ENCODE data around the gene GABBR2.

The GABBR2 gene

GRCh38 chr9:98567540-98568233, 141.0 kb downstream of the GABBR2 start:
- DNase-seq, result no peak

GRCh38 chr9:98565152-98566135, 143.3 kb downstream of the GABBR2 start:
- no peak for DNase-seq

- no peak for DNase-seq
These were observed 144.0 kb downstream of the GABBR2 start for GRCh38 chr9:98564714-98565113.

GRCh38 chr9:98563988-98564387, 144.7 kb downstream of the GABBR2 start:
- no peak for DNase-seq

- no peak for DNase-seq
These were observed 145.4 kb downstream of the GABBR2 start for GRCh38 chr9:98563212-98563907.

GRCh38 chr9:98559561-98559960, 149.2 kb downstream of the GABBR2 start:
- DNase-seq, result no peak

DNA sequence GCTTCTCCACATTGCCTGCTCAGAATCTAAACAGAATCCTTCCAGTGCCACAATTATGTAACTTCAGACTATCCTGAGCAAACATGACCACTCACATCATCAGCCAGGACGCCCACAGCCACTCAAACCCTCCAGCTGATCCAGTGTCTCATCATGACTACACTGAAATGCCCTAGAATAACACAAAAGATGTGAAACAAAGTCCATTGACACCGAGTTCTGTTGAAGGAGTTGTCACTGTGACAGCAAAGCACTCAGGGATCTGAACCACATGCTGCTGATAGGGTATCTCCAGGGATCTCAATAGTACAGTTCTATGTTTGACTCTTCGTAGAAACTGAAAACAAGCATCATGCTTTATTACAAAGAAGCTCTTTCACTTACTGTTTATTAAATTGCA, 150.2 kb downstream of the GABBR2 start:
- no peak for DNase-seq

DNA sequence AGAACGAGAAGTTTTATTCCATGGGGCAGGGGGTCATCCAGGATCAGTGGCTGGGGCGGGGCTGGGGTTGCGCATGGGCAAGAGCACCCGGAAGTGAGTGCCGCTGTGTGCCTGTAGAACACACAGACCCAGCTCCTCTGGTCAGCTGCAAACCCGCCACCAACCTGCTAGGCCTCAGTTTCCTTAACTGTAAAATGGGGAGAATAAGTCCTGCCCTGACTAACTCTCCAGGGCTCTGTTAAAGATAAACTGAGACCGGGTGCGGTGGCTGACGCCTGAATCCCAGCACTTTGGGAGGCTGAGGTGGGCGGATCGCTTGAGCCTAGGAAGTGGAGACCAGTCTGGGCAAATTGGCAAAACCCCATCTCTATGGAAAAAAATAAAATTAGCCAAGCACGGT, 152.2 kb downstream of the GABBR2 start:
- DNase-seq, result no peak

- DNase-seq, result no peak
These were observed 152.9 kb downstream of the GABBR2 start for GRCh38 chr9:98555651-98556465.

DNA sequence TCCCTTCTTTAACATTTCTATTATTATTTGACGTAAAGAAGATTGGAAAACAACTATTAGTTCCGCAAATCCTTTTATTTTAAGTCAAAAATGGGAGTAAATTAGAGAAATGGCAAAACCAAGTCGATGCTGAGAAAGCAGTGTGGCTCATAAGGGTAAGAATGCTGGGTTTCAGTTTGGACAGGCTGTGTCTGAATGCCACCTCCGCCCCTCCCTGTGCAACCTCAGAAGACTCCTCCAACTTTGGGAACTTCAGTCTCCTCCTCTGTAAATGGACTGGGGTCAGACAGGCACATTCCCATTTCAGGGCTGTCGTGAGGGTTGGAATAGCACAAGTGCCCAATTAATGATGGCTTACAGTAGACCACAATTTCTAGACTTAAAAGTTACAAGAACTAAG, 154.0 kb downstream of the GABBR2 start:
- DNase-seq, result no peak

DNA sequence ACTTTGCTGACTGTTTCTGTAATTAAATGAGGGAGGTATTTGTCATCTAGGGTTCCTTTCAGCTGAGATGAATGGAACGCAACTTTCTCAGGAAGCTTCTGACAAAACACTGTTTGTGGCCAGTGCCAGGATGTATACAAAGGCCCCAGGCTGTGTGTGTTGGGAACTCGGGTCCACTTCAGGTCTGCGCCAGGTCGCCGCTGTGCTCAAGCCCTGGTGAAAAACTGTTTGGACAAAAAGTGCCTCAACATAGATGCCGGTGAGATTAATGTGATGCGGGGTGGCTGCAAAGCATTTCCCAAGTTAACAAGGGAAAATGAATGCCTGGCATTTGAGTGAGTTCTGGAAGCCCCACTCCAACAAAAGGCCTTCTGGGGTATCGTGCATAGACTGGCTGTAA, 156.4 kb downstream of the GABBR2 start:
- no peak for DNase-seq

DNA sequence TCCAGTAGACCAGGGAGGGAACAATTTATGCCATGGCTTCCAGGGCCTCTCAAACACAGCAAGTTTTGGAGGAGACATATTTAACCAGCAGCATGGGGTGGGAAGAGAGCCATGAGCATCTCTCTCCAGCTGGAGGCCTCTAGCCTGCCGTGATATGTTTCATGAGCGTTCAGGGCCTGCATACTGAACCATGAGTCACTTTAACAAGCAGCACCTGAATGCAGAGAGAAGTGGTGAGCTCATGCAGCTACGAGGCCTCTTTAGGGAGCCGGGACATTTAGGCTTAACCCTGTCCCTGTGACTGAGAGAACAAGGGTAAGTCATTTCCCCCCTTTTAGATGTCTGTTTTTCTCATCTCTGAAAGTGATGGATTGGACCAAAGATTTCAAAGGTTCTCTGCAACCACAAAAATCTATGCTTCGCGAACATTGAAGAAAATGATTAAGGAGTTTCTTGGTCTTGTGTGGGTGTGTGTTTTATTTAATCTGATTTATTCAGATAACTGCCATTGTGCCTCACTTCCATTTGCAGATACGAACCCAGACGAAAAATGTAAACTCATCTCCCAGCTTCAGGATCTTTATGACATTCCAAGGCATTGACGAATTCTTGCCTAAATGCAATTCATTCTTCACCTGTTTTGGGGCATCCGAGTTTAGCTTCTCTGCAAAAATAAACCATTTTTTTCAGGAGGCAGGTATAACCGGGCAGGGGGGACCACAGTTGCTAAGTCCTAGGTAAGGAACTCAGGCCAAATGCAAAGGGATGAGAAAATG, 157.0 kb downstream of the GABBR2 start:
- no peak for DNase-seq

DNA sequence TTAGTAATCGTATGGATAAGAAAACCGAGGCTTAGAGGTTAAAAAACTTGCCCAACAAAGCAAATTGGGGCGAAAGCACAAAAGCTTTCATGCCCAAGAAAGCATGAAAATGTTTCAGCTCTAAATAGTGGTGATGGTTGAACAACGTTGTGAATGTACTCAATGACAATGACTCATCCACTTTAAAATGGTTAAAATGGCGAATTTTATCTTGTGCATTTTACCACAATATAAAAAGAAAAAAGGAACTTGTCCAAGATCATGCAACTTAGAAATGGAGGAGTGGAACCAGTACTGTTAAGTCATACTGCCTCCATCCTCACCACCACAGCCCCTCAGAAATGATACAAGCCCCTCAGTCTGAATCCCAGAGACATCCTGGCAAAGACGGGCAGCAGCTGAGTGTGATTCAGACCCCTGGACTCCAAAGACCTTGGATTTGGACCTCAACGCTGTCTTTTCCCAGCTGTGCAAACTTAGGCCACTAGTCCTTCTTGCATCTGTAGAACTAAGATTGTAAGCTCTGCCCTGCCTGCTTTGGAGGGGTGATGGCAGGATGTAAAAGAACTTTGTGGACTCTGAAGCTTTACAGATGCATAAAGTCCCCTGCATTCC, 158.4 kb downstream of the GABBR2 start:
- DNase-seq, result no peak

DNA sequence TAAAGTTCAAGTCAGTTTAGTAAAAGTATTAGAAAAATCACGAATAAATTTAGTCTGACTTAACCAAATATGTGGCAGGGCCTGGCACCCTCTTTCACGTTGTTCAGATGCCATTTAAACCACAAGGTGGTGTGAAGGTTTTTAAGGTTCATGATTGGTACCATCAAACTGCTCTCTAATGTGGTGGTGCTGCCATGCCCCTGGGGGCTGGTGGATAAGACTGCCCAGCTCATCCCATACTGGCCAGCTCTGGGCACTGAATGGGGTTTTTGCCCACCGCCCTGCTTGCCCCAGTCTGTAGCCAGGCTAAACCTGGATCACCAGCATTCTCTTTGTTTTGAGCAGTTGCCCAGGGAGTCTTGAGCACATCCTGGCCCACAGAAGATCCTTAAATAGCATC, 159.3 kb downstream of the GABBR2 start:
- no peak for DNase-seq

DNA sequence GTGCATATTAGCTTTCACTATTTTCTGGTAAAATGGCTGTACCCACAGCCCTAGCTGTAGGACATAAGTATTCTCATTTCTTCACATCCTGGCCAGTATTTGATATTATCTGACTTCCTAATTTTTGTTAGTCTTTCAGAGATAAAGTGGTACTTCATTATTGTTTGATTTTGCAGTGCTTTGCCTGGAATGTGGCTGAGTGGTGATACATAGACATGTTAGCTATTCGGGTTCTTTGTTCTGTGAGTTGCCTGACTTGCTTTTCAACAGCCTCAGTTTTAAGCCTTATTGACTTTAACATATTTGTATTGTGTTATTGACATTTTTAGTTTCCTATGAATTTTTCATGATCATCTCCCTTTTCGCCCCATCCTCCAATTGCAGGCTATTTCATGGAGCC, 161.1 kb downstream of the GABBR2 start:
- DNase-seq, result no peak

- no peak for DNase-seq
These were observed 163.7 kb downstream of the GABBR2 start for GRCh38 chr9:98545021-98545420.

DNA sequence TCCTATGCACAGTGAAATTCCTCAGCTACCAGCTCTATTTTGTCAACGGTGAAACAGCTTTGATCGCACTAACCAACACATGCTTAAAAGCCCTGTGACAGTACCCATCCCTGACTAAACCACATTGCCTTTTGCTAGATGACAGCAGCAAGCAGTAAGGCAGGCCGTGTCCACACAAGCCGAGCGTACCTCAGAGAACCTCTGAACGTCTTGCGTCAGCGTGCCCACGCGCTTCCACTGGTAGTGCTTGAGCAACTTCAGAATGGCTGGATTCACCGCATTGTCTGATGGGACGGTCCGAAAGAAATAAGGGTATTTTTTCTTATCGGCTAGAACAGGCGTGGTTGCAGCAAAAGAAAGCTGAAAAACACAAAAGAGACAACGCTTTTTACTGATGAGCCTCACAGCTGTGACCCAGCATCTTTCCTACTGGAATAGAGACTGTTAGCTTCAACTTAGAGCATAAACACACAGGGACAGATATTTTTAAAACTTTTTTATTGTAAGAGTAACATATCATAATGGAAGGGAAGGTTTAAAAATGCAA, 167.0 kb downstream of the GABBR2 start:
- DNase-seq, result no peak

DNA sequence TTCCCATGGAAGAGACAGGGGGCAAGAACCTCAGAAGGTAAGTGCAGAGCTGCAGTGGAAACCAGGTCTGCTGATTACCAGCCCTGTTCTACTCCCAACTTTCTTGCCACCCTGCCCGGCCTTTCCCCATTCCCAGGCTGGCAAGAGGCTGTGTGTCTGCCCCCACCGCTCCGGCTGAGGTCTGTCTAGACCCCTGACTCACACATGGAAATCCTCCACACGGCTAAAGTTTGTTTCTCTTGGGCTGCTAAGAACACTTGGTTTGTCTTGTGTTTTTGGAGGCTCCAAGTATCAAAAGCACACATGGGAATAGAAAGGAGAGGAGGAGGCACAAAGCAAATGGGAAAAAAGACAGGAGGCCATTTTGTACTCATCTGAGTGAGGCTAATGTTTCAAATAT, 168.3 kb downstream of the GABBR2 start:
- DNase-seq, result no peak

GRCh38 chr9:98539954-98540353, 168.8 kb downstream of the GABBR2 start:
- DNase-seq, result no peak

- no peak for DNase-seq
These were observed 170.1 kb downstream of the GABBR2 start for GRCh38 chr9:98538626-98539031.

- no peak for DNase-seq
These were observed 170.5 kb downstream of the GABBR2 start for GRCh38 chr9:98538203-98538602.
